Transverse colon (tissue), 4 donors: ENCODE measurements around the gene PACC1.

ENCODE experiments used
- CTCF ChIP-seq, 5 experiments: fragments of 200-600 bp in 3 of 5; fragments of 450-650 bp in 2 of 5; sonication (generic) in 3 of 5; IDR thresholded peaks; 1 replicate in 2 of 5; 2 replicates in 3 of 5; pipeline ENCODE4 v1.5.1; 2016 to 2017; ENCODE audit warnings: antibody characterized with exemption in 5 of 5, inconsistent platforms in 3 of 5, mild to moderate bottlenecking in 2 of 5, moderate library complexity in 1 of 5
- POLR2AphosphoS5 ChIP-seq, 3 donors: sonication (generic); formaldehyde crosslinking; IDR thresholded peaks; one replicate each; pipeline ENCODE4 v1.6.1; 2016; ENCODE audit warnings: antibody characterized with exemption in 3 of 3

DNA sequence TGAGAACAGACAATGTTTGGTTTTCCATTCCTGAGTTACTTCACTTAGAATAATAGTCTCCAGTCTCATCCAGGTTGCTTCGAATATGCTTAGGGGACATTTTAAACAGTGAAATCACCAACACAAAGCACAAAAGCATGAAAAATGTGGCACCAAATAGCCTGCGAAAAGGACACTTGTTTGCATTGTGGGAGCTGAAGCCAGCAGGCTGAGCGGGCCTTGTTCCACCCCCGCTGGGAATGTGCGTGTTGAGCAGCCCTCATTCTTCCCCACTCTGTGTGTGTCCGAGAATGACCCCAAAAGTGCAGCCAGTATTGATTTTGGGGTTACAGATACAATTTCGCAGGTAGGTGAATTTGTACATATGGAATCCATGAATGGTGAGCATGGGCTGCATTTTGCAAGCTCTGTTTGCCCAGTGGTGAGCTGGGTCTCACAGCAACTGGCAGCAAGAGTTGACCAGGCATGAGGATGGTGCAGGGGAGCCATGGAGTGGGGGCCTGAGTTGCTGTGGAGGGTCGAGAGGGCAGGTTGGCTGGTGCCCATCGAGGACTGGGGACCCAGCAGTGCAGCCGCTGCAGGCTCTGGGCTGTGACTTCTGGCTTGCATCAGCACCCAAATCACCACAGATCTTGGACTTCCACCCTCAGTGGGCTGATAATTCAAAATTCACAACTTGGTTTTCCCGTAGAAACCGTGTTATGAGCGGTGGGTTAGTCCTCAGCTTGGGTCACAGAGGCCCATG lies 47.4 kb upstream of the PACC1 start:
- TF ChIP-seq CTCF (IDR thresholded peaks at IDR 0.05) (no peak), POLR2AphosphoS5 (IDR thresholded peaks at IDR 0.05) (no peak)
